G401.6 (cell line): ENCODE measurements around the gene RBMS2.
"Not testable (repeated sequence)": the region's sequence is repeated elsewhere in the genome, so short reads cannot be mapped to it uniquely, and the experiment has no call there.

Source experiments
- FAIRE-seq: peaks from 2 replicates; lab custom pipeline; 2012; peaks lifted over from hg19 to GRCh38; lab: Jason Lieb, UNC

RBMS2 gene, protein sequence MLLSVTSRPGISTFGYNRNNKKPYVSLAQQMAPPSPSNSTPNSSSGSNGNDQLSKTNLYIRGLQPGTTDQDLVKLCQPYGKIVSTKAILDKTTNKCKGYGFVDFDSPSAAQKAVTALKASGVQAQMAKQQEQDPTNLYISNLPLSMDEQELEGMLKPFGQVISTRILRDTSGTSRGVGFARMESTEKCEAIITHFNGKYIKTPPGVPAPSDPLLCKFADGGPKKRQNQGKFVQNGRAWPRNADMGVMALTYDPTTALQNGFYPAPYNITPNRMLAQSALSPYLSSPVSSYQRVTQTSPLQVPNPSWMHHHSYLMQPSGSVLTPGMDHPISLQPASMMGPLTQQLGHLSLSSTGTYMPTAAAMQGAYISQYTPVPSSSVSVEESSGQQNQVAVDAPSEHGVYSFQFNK

GRCh38 chr12:56521590-56522371 is at the start of gene RBMS2:
Gene RBMS2 (plus strand): TSS chr12:56521820. CDS start chr12:56522024, 204 bp downstream.
- peak; percentile 97 for FAIRE-seq

DNA sequence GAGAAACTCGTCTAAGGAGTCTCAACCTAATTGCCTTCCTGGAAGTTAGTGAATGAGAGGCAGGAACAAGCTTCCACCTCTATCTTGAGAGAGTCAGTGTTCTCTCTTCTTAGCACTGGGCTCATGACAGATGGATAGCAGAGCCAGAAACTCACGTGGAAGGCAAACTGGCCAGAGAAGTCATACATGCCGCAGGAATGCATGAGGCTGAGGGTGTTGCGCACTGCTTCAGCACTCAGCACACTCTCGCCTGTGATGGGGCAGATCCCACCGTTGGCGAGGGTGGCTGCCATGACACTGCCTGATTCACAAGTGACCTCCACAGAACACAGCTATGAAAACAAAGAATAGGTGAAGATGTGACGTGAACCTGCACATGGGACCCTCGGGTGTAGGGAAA is 47.2 kb upstream of the RBMS2 start:
- FAIRE-seq = no peak

DNA sequence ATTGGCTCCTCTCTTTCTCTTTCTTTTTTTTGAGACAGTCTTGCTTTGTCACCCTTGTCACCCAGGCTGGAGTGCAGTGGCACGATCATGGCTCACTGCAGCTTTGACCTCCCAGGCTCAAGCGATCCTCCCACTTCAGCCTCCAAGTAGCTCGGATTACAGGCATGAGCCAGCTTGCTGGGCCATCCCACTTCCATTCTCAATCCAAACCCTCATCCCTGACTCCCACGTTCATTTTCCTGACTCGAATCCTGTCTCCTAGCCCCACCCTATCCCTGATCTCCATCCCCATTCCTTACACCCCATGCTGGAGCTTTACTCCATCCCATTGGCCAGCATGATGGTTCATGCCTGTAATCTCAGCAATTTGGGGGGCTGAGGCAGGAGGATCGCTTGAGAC is 45.5 kb upstream of the RBMS2 start:
- FAIRE-seq = no peak

- FAIRE-seq = no peak
Measured at GRCh38 chr12:56476972-56477432, 44.6 kb upstream of the RBMS2 start.

DNA sequence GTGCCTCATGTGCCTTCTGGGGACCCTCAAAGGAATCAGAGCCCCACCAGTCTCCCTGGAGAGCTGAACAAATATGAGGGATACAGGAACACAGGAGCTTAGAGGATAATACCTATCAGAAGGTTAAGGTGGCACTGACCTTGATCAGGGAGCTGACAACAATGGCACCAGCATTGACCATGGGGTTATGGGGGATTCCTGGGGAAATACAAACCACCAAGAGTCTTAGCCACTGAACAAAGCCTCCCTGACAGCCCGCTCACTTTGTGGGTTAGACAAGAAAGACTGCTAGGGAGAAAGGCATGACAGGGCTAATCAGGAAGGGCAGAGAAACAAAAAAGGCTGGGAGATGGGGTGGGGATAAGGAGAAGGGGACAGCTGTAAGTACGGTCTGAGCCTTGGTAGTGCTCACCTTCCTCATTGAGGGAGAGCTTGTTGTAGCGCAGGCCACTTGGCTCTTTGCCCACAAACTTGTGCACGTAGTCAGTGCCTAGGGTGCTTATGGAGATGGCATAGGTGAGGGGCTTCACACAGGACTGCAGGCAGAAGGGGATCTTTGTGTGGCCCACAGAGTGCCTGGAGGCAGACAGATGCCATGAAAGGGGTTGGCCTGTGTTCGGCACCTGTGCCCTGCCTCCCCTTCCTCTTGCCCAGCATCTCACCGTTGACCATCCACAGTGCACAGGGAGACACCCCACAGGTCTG is 43.9 kb upstream of the RBMS2 start:
- FAIRE-seq = no peak

DNA sequence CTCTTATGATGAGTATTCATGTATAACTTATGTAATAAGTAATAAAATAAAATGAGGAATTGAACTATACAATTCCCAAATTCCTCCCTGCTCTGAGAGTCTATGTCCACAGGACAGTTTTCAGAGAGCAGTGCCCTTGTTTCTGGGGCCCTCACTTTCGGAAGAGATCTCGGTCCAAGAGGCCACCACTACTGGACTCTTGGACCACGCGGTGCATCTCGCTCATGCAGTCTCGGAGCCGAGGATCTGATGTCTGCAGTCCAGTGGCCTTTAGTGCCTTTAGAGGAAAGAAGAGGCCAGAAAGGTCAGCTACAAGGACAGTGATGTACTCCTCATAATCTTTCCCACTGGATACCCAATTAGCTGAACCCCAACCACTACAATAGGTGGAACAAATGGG is 42.0 kb upstream of the RBMS2 start:
- FAIRE-seq = no peak

DNA sequence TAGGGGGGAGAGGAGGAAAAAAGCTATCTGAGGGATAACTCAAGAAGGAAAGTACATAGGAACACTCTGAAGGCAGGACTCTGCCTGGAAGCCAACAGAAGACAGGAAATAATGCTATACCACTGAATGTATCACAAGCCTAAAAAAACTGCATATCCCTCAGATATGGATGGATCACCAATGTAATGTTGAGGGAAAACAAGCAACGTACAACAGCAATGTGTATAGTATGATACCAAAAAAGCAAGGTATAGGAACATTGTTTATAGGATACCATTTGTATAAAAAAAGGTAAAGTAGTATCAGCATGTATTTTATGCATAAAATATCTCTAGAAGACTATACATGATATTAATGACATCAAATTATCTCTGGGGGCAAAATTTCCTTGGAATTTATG is 37.1 kb upstream of the RBMS2 start:
- no peak for FAIRE-seq

DNA sequence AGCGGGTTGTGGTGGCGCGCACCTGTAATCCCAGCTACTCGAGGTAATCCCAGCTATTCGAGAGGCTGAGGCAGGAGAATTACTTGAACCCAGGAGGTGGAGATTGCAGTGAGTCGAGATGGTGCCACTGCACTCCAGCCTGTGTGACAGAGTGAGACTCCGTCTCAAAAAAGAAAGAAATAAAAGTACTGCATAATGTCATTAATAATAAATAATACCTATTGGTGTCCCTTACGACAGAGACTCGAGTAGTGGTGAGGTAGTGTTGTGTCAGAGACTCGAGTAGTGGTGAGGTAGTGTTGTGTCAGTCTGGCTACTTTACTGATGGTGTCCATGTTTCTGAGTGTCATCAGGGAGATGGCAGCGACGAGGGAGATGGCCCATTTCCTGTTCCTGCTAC is 34.9 kb upstream of the RBMS2 start:
- no peak for FAIRE-seq

- no peak for FAIRE-seq
Measured at GRCh38 chr12:56487448-56488040, 34.1 kb upstream of the RBMS2 start.

GRCh38 chr12:56488041-56488955 is 33.3 kb upstream of the RBMS2 start, which contains the start of gene GLS2:
Gene GLS2 (minus strand): TSS chr12:56488161. CDS start chr12:56488118, 43 bp downstream.
- FAIRE-seq = no peak

DNA sequence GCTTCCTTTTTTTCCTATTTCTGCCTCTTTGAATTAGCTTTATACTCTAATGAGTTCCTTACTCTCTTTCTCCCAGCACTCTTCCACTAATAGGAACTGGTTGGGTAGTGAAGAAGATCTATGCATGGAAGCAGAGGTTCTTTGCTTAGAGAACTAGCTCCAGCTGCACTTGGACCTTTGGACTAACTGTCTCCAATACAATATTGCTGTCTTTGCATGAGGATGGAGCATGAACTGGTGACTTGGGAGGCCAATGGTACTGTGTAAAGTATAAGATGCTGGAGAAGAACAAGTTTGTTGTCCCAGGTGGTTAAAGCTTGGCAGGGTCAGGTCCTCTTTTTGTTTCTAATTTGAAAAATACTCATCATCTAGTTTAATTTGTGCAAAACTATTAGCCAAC is 31.3 kb upstream of the RBMS2 start:
- no peak for FAIRE-seq

GRCh38 chr12:56493409-56494105 is 28.1 kb upstream of the RBMS2 start:
- not testable (repeated sequence) for FAIRE-seq

DNA sequence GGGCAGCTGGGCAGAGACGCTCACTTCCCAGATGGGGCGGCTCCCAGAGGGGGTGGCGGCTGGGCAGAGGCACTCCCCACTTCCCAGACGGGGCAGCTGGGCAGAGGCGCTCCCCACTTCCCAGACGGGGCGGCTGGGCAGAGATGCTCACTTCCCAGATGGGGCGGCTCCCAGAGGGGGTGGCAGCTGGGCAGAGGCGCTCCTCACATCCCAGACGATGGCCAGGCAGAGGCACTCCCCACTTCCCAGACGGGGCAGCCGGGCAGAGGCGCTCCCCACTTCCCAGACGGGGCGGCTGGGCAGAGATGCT is 27.6 kb upstream of the RBMS2 start:
- FAIRE-seq = not testable (repeated sequence)

DNA sequence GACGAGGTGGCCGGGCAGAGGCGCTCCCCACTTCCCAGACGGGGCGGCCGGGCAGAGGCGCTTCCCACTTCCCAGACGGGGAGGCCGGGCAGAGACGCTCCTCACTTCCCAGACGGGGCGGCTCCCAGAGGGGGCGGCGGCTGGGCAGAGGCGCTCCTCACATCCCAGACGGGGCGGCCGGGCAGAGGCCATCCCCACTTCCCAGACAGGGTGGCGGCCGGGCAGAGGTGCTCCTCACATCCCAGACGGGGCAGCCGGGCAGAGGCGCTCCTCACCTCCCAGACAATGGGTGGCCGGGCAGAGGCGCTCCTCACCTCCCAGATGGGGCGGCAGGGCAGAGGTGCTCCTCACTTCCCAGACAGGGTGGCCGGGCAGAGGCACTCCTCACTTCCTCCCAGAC is 27.1 kb upstream of the RBMS2 start:
- FAIRE-seq = not testable (repeated sequence)

DNA sequence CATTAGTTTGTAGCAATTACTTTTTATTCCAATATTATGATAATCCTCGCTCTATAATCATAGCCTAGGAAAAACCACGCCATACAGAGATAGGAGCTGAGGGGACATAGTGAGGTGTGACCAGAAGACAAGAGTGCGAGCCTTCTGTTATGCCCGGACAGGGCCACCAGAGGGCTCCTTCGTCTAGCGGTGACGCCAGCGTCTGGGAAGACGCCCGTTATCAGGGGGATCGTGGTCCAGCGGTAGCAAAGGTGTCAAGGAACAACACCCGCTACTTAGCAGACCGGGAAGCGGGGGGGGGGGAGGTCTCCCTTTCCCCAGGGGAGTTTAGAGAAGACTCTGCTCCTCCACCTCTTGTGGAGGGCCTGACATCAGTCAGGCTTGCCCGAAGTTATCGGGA is 24.9 kb upstream of the RBMS2 start:
- FAIRE-seq = not testable (repeated sequence)

GRCh38 chr12:56498126-56498902 is 23.3 kb upstream of the RBMS2 start:
- FAIRE-seq = not testable (repeated sequence)

- FAIRE-seq = not testable (repeated sequence)
Measured at GRCh38 chr12:56499452-56499851, 22.2 kb upstream of the RBMS2 start.

- not testable (repeated sequence) for FAIRE-seq
Measured at GRCh38 chr12:56499879-56500278, 21.7 kb upstream of the RBMS2 start.

GRCh38 chr12:56510786-56511185 is 10.8 kb upstream of the RBMS2 start:
- FAIRE-seq = no peak

DNA sequence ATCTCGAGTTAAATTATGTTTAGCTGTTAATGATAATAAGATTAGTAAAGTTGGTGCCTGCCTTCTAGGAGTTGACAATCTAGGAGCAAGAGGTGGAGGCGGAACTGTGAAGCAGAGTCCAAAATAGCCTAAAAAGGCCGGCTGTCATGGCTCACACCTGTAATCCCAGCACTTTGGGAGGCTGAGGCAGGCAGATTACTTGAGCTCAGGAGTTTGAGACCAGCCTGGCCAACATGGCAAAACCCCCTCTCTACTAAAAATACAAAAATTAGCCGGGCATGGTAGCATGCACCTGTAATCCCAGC is 7.7 kb upstream of the RBMS2 start:
- FAIRE-seq = not testable (repeated sequence)
